Activated CD8-positive, alpha-beta T cell treated with anti-CD3 and anti-CD28 coated beads for 36 hours (primary cell): ENCODE results near the gene FOXB2. TPM values are rescaled to one million over a fixed set of nuclear protein-coding genes. Genes with fewer than 3 reads are reported as not detected.
"Not testable (repeated sequence)": the region's sequence is repeated elsewhere in the genome, so short reads cannot be mapped to it uniquely, and the experiment has no call there.

Experiments
- ATAC-seq: fragments of 200-7000 bp; cut with Tn5 transposase; one replicate; pipeline ENCODE4 v1.10.0; 2021; ENCODE audit warnings: mild to moderate bottlenecking, moderate library complexity
- CTCF ChIA-PET: fragments of 350-600 bp; sonication (Branson Sonifier 250); formaldehyde crosslinking; loops from one replicate; lab custom pipeline; 2021; ENCODE audit warnings: antibody characterized with exemption; lab: Charles Lee
- POLR2A ChIA-PET: fragments of 350-600 bp; sonication (Branson Sonifier 250); formaldehyde crosslinking; loops from one replicate; lab custom pipeline; 2021; ENCODE audit warnings: antibody characterized with exemption; lab: Charles Lee
- DNase-seq: peaks from one replicate; pipeline ENCODE4 v3.0.0-alpha.2; 2020
- H3K27ac Mint-ChIP-seq: one replicate; pipeline ENCODE4 v1.8.0; 2021; ENCODE audit warnings: mild to moderate bottlenecking, mixed read lengths
- H3K27me3 Mint-ChIP-seq: one replicate; pipeline ENCODE4 v1.8.0; 2021; ENCODE audit warnings: mixed read lengths
- H3K36me3 Mint-ChIP-seq: one replicate; pipeline ENCODE4 v1.8.0; 2021; ENCODE audit warnings: low read depth, mixed read lengths
- H3K4me1 Mint-ChIP-seq: one replicate; pipeline ENCODE4 v1.8.0; 2021; ENCODE audit warnings: low read depth, mixed read lengths
- H3K4me3 Mint-ChIP-seq: one replicate; pipeline ENCODE4 v1.8.0; 2021; ENCODE audit warnings: mild to moderate bottlenecking, moderate library complexity, mixed read lengths
- H3K9me3 Mint-ChIP-seq: one replicate; pipeline ENCODE4 v1.8.0; 2021; ENCODE audit warnings: mixed read lengths
- CTCF ChIP-seq: fragments of 200-600 bp; IDR thresholded peaks from one replicate; pipeline ENCODE4 v1.8.0; 2022; ENCODE audit warnings: antibody characterized with exemption, mild to moderate bottlenecking
- intact Hi-C: fragments of 100-400 bp; cut with micrococcal nuclease; formaldehyde crosslinking; loops from one replicate; pipeline ENCODE4 v1.10.0; 2022
- total RNA-seq, 2 experiments: library from RNA; stranded (reverse); gene quantifications; one replicate each; pipeline ENCODE4 v1.2.3, GENCODE V29; 2021

Gene FOXB2
- total RNA-seq = not detected

GRCh38 chr9:77019236-77019925 is at the start of gene FOXB2:
Gene FOXB2, plus strand, starts transcription at chr9:77019655. Its CDS starts 0 bp downstream, at chr9:77019655.
- Mint-ChIP-seq H3K27me3 (peaks cover 77% of the 10 kb centered on the region), H3K4me3 (peak within 1 kb of the TSS; percentile 11), H3K9me3 (no peaks in the 10 kb centered on the region), H3K4me1 (peaks cover 29% of the 10 kb centered on the region), H3K36me3 (no peaks in the 10 kb centered on the region), H3K27ac (no peak within 1 kb of the TSS)
- ChIA-PET CTCF (no interaction called here), POLR2A (no interaction called here)
- intact Hi-C loops = no loop called here
- ATAC-seq = no peak
- no peak for TF ChIP-seq CTCF
- peak; percentile 21 for DNase-seq

GRCh38 chr9:76969716-76970115 is 49.7 kb upstream of the FOXB2 start:
- ChIA-PET POLR2A (no interaction called here), CTCF (no interaction called here)
- Mint-ChIP-seq H3K9me3 (peaks cover 10% of the 10 kb centered on the region), H3K4me3 (no peak overlapping the region), H3K36me3 (no peaks in the 10 kb centered on the region), H3K27me3 (peaks cover 6% of the 10 kb centered on the region), H3K27ac (no peak overlapping the region), H3K4me1 (no peaks in the 10 kb centered on the region)
- DNase-seq = no peak
- no peak for ATAC-seq
- intact Hi-C loops = no loop called here
- TF ChIP-seq CTCF = no peak

- intact Hi-C loops, H3K27me3 Mint-ChIP-seq, H3K4me3 Mint-ChIP-seq, H3K36me3 Mint-ChIP-seq, ATAC-seq, H3K4me1 Mint-ChIP-seq, DNase-seq, H3K9me3 Mint-ChIP-seq, H3K27ac Mint-ChIP-seq, POLR2A ChIA-PET: not testable (repeated sequence)
- CTCF ChIA-PET = interaction anchor here (0.8 kb wide), 1 partner anchor 8 kb away, joined by 3 read pairs; no protein-coding TSS in a partner anchor
Measured at GRCh38 chr9:76978831-76979230, 40.6 kb upstream of the FOXB2 start.

- Mint-ChIP-seq H3K9me3 (no peaks in the 10 kb centered on the region), H3K27ac (no peak overlapping the region), H3K4me3 (no peak overlapping the region), H3K27me3 (peaks cover 4% of the 10 kb centered on the region), H3K36me3 (no peaks in the 10 kb centered on the region), H3K4me1 (no peaks in the 10 kb centered on the region)
- ChIA-PET CTCF (no interaction called here), POLR2A (no interaction called here)
- ATAC-seq (no peak), DNase-seq (no peak)
- no peak for TF ChIP-seq CTCF
- intact Hi-C loops = no loop called here
Measured at GRCh38 chr9:76980566-76980965, 38.9 kb upstream of the FOXB2 start.

- Mint-ChIP-seq H3K9me3 (no peaks in the 10 kb centered on the region), H3K4me3 (no peak overlapping the region), H3K27me3 (peaks cover 9% of the 10 kb centered on the region), H3K27ac (no peak overlapping the region), H3K4me1 (no peaks in the 10 kb centered on the region), H3K36me3 (no peaks in the 10 kb centered on the region)
- POLR2A ChIA-PET = no interaction called here
- DNase-seq (no peak), ATAC-seq (no peak)
- intact Hi-C loops = no loop called here
- CTCF ChIA-PET = no interaction called here
- TF ChIP-seq CTCF = no peak
Measured at GRCh38 chr9:76984486-76984885, 35.0 kb upstream of the FOXB2 start.
